ENCODE results near the gene MRI1. TPM values are rescaled to one million over a fixed set of nuclear protein-coding genes. Genes with fewer than 3 reads are reported as not detected.

The MRI1 gene
- total RNA-seq, 6 experiments from 2014 or later = 14.5 to 30.5 (median 24.1) TPM

- TF ChIP-seq POLR2A (IDR thresholded peaks at IDR 0.05) (no peak), CTCF (IDR thresholded peaks at IDR 0.05) (no peak)
- no peaks in the 10 kb centered on the region for H3K9me3 ChIP-seq
- no peak overlapping the region for H3K27ac ChIP-seq
- 100% methylated on average over 2 of the region's 2 CpGs for WGBS (ENCODE audit: insufficient coverage, low coverage, low lambda C conversion rate, missing lambda C conversion rate)
- ATAC-seq = no peak
- intact Hi-C loops (cut with DNase I) = no loop called here
- DNase-seq = no peak
- peaks cover 0 to 4% (median 0%) of the 10 kb centered on the region in 4 donors for H3K4me1 ChIP-seq
- no peaks in the 10 kb centered on the region for H3K36me3 ChIP-seq
- H3K27me3 ChIP-seq = no peaks in the 10 kb centered on the region
- H3K4me3 ChIP-seq = no peak overlapping the region
Observed at GRCh38 chr19:13821292-13821691, 57.0 kb downstream of the MRI1 start.

- intact Hi-C loops (cut with DNase I) = no loop called here
- H3K27me3 ChIP-seq = no peaks in the 10 kb centered on the region
- no peak for ATAC-seq
- WGBS (ENCODE audit: insufficient coverage, low coverage, low lambda C conversion rate, missing lambda C conversion rate) = 100% methylated on average over 1 of the region's 8 CpGs
- no peaks in the 10 kb centered on the region for H3K9me3 ChIP-seq
- H3K27ac ChIP-seq = no peak overlapping the region
- H3K4me3 ChIP-seq = no peak overlapping the region
- H3K36me3 ChIP-seq = no peaks in the 10 kb centered on the region
- no peak for DNase-seq
- TF ChIP-seq CTCF (IDR thresholded peaks at IDR 0.05) = no peak
- no peak for TF ChIP-seq POLR2A (IDR thresholded peaks at IDR 0.05)
- no peaks in the 10 kb centered on the region for H3K4me1 ChIP-seq
Observed at GRCh38 chr19:13823256-13823655, 58.9 kb downstream of the MRI1 start.

Small RNA genes lying within 50 kb of the gene (small RNA-seq; reads per million reads assigned to genes)
- 0 reads per million in 2 experiments for gene RN7SL619P

Other genes starting within 250 kb of the MRI1 start
- gene C19orf53, start 9.9 kb downstream of the MRI1 start, total RNA-seq = 100 to 1,000 TPM in 2 of 6 experiments, 10 to 100 TPM in 4; 30.6 to 227 (median 32.8) TPM
- 1 to 10 TPM in 5 of 6 experiments, under 1 TPM in 1; 0.98 to 3.7 (median 1.7) TPM for gene ZSWIM4, start 30.9 kb downstream of the MRI1 start, total RNA-seq
- not detected for gene NANOS3, start 112.6 kb downstream of the MRI1 start, total RNA-seq
- 1 to 10 TPM in 4 of 6 experiments, under 1 TPM in 2; 0.34 to 3.7 (median 1.2) TPM for gene BRME1, start 141.6 kb downstream of the MRI1 start, total RNA-seq
- 10 to 100 TPM; 16.5 to 29.8 (median 18.1) TPM for gene CC2D1A, start 141.7 kb downstream of the MRI1 start, total RNA-seq
- gene PODNL1, start 173.9 kb downstream of the MRI1 start, total RNA-seq = under 1 TPM in 2 of 6 experiments, not detected in 4; 0.19 to 0.33 TPM
- 1 to 10 TPM; 5.6 to 8.7 (median 7.7) TPM for gene DCAF15, start 188.0 kb downstream of the MRI1 start, total RNA-seq
- 1 to 10 TPM; 2.5 to 9.3 (median 5.7) TPM for gene RFX1, start 241.8 kb downstream of the MRI1 start, total RNA-seq

All from right lobe of liver (tissue), 6 donors.